Stomach (tissue), 9 donors: ENCODE data around the gene PRDM16. TPM values are rescaled to one million over a fixed set of nuclear protein-coding genes. Genes with fewer than 3 reads are reported as not detected.

Experiments
- DNase-seq, 2 donors: peaks; one replicate each; pipeline versions ENCODE4 v3.0.0 to v3.0.0-alpha.2; 2013 to 2019
- H3K27ac ChIP-seq, 5 donors: fragments of 200-600 bp in 4 of 5; sonication (generic) in 4 of 5; one replicate each; pipeline ENCODE4 v1.5.1; 2013 to 2019; ENCODE audit warnings: mild to moderate bottlenecking in 1 of 5, moderate library complexity in 1 of 5
- H3K27me3 ChIP-seq, 3 donors: fragments of 200-600 bp; sonication (generic); one replicate each; pipeline ENCODE4 v1.5.1; 2017 to 2019; ENCODE audit warnings: mixed run types in 1 of 3
- H3K36me3 ChIP-seq, 4 donors: fragments of 200-600 bp; sonication (generic); 1 replicate in 3 of 4; 2 replicates in 1 of 4; pipeline ENCODE4 v1.5.1; 2016 to 2019
- H3K4me1 ChIP-seq, 4 donors: fragments of 200-600 bp; sonication (generic); one replicate each; pipeline ENCODE4 v1.5.1; 2016 to 2019
- H3K4me3 ChIP-seq, 4 donors: fragments of 200-600 bp; sonication (generic) in 3 of 4; one replicate each; pipeline ENCODE4 v1.5.1; 2016 to 2019; ENCODE audit warnings: mild to moderate bottlenecking in 1 of 4
- H3K9me3 ChIP-seq, 4 donors: fragments of 200-600 bp; sonication (generic); one replicate each; pipeline ENCODE4 v1.5.1; 2016 to 2019
- CTCF ChIP-seq, 7 experiments: fragments of 450-650 bp in 4 of 7; fragments of 200-600 bp in 3 of 7; sonication (generic) in 3 of 7; IDR thresholded peaks; one replicate each; pipeline ENCODE4 v1.5.1; 2016 to 2019; ENCODE audit warnings: antibody characterized with exemption in 7 of 7, control low read depth in 2 of 7, mild to moderate bottlenecking in 1 of 7
- EP300 ChIP-seq: sonication (generic); formaldehyde crosslinking; IDR thresholded peaks from one replicate; pipeline ENCODE4 v1.6.1; 2017; ENCODE audit warnings: antibody characterized with exemption
- POLR2A ChIP-seq, 4 donors: fragments of 450-650 bp; IDR thresholded peaks; one replicate each; pipeline ENCODE4 v1.6.1; 2016; ENCODE audit warnings: antibody characterized with exemption in 4 of 4, control low read depth in 2 of 4, mild to moderate bottlenecking in 1 of 4, moderate library complexity in 1 of 4
- POLR2AphosphoS5 ChIP-seq, 3 donors: sonication (generic); formaldehyde crosslinking; IDR thresholded peaks; one replicate each; pipeline ENCODE4 v1.6.1; 2016; ENCODE audit warnings: antibody characterized with exemption in 3 of 3
- WGBS, 5 donors: extraction: QIAGEN DNeasy Blood & Tissue Kit in 3 of 5; methylation state at CpG; one replicate each; pipeline versions ENCODE4 v1.1.5 to v1.1.7; 2013 to 2018; 5-methylcytosine and 5-hydroxymethylcytosine counted together
- intact Hi-C: fragments of 100-400 bp; cut with DNase I; formaldehyde crosslinking; loops from one replicate; pipeline ENCODE4 v1.15.1; 2023; ENCODE audit warnings: low total_unique reads
- polyA plus RNA-seq, 3 donors: library from polyadenylated mRNA; stranded (reverse); fragments of 200-250 nt; gene quantifications; one replicate each; pipeline ENCODE4 v1.2.3, GENCODE V29; 2013
- total RNA-seq, 5 donors: library from RNA; depleted of rRNA; stranded (reverse); fragments of >200 nt; gene quantifications; one replicate each; pipeline versions ENCODE4 v1.1.0 to v1.2.3, GENCODE V29; 2014 to 2016
- donor health status: healthy with polysubstance abuse.
- donor health status: Bipolar disorder and iron deficiency.
- donor health status: healthy.

PRDM16 gene
- total and polyA plus RNA-seq, 8 donors, result 0.29 to 222 (median 15.8) TPM

- Histone ChIP-seq H3K27me3 (peaks cover 0 to 8% (median 0%) of the 10 kb centered on the region in 3 donors), H3K9me3 (no peaks in the 10 kb centered on the region), H3K27ac (no peak overlapping the region), H3K4me3 (no peak overlapping the region), H3K4me1 (peaks cover 0 to 40% (median 39%) of the 10 kb centered on the region in 4 donors), H3K36me3 (no peaks in the 10 kb centered on the region)
- intact Hi-C loops, result no loop called here
- TF ChIP-seq POLR2AphosphoS5 (IDR thresholded peaks at IDR 0.05), result no peak
- no peak for TF ChIP-seq POLR2A (IDR thresholded peaks at IDR 0.05)
- no peak for TF ChIP-seq CTCF (IDR thresholded peaks at IDR 0.05)
- TF ChIP-seq EP300, result no peak
- 41 to 63% (median 49%) methylated on average over 7 to 11 of the region's 11 CpGs for WGBS, 5 donors
- DNase-seq, result peak; percentile 54 to 64
Measured at GRCh38 chr1:3330771-3331245, 261.8 kb downstream of the PRDM16 start.

GRCh38 chr1:3331564-3331963, 262.6 kb downstream of the PRDM16 start:
- Histone ChIP-seq H3K27ac (no peak overlapping the region), H3K36me3 (no peaks in the 10 kb centered on the region), H3K4me3 (no peak overlapping the region), H3K27me3 (peaks cover 0 to 8% (median 0%) of the 10 kb centered on the region in 3 donors), H3K4me1 (peaks cover 0 to 40% (median 39%) of the 10 kb centered on the region in 4 donors), H3K9me3 (no peaks in the 10 kb centered on the region)
- intact Hi-C loops, result no loop called here
- no peak for TF ChIP-seq EP300
- no peak for TF ChIP-seq POLR2A (IDR thresholded peaks at IDR 0.05)
- no peak for TF ChIP-seq POLR2AphosphoS5 (IDR thresholded peaks at IDR 0.05)
- TF ChIP-seq CTCF (IDR thresholded peaks at IDR 0.05), result no peak
- no peak for DNase-seq
- 79 to 89% (median 84%) methylated on average over 11 to 14 of the region's 14 CpGs for WGBS, 5 donors

GRCh38 chr1:3332043-3332442, 263.0 kb downstream of the PRDM16 start:
- no peak for DNase-seq
- intact Hi-C loops, result no loop called here

GRCh38 chr1:3332662-3333061, 263.7 kb downstream of the PRDM16 start:
- H3K36me3 ChIP-seq, result no peaks in the 10 kb centered on the region
- intact Hi-C loops, result no loop called here
- peaks cover 0 to 8% (median 0%) of the 10 kb centered on the region in 3 donors for H3K27me3 ChIP-seq
- H3K4me3 ChIP-seq, result no peak overlapping the region
- no peak for DNase-seq
- 81 to 96% (median 91%) methylated on average over 10 of the region's 10 CpGs for WGBS, 5 donors
- TF ChIP-seq POLR2A (IDR thresholded peaks at IDR 0.05), result no peak
- no peaks in the 10 kb centered on the region for H3K9me3 ChIP-seq
- H3K27ac ChIP-seq, result peak overlapping the region in 1 of 5 donors; percentile 71
- H3K4me1 ChIP-seq, result peaks cover 3 to 46% (median 42%) of the 10 kb centered on the region in 4 donors

More at GRCh38 chr1:3332043-3332442, 263.0 kb downstream of the PRDM16 start:
- Histone ChIP-seq H3K4me3 (no peak overlapping the region), H3K27me3 (peaks cover 0 to 8% (median 0%) of the 10 kb centered on the region in 3 donors), H3K9me3 (no peaks in the 10 kb centered on the region), H3K36me3 (no peaks in the 10 kb centered on the region), H3K27ac (no peak overlapping the region), H3K4me1 (peaks cover 0 to 44% (median 39%) of the 10 kb centered on the region in 4 donors)
- TF ChIP-seq POLR2AphosphoS5 (IDR thresholded peaks at IDR 0.05) (no peak), CTCF (IDR thresholded peaks at IDR 0.05) (no peak), EP300 (no peak), POLR2A (IDR thresholded peaks at IDR 0.05) (no peak)
- WGBS, 5 donors, result 86 to 92% (median 88%) methylated on average over 18 of the region's 18 CpGs

GRCh38 chr1:3333903-3334302, 264.9 kb downstream of the PRDM16 start:
- H3K27me3 ChIP-seq, result peaks cover 0 to 8% (median 0%) of the 10 kb centered on the region in 3 donors
- no peak for TF ChIP-seq CTCF (IDR thresholded peaks at IDR 0.05)
- no peak for TF ChIP-seq EP300
- peak in 2 of 3 donors; percentile 48 for TF ChIP-seq POLR2AphosphoS5 (IDR thresholded peaks at IDR 0.05)
- no peak for TF ChIP-seq POLR2A (IDR thresholded peaks at IDR 0.05)
- H3K4me1 ChIP-seq, result peaks cover 14 to 58% (median 53%) of the 10 kb centered on the region in 4 donors
- H3K4me3 ChIP-seq, result no peak overlapping the region
- peak in 1 of 2 donors; percentile 78 for DNase-seq
- H3K27ac ChIP-seq, result peak overlapping the region; percentile 4 to 71 (median 23)
- H3K9me3 ChIP-seq, result no peaks in the 10 kb centered on the region
- WGBS, 5 donors, result 26 to 46% (median 38%) methylated on average over 9 of the region's 9 CpGs
- H3K36me3 ChIP-seq, result no peaks in the 10 kb centered on the region
- intact Hi-C loops, result no loop called here
